Fibroblast of lung (primary cell): ENCODE results near the gene EDA. TPM values are rescaled to one million over a fixed set of nuclear protein-coding genes. Genes with fewer than 3 reads are reported as not detected.

Experiments
- DNase-seq, 2 donors: peaks; one replicate each; pipeline versions ENCODE4 v3.0.0 to v3.0.0-alpha.2; 2010; ENCODE audit warnings: low read depth in 2 of 2
- H2AFZ ChIP-seq: 2 replicates; pipeline ENCODE4 v1.5.1; 2012; ENCODE audit warnings: low read length, control low read depth, inconsistent platforms
- H3K27ac ChIP-seq: 2 replicates; pipeline ENCODE4 v1.5.1; 2011; ENCODE audit warnings: low read length, control low read depth; ENCODE audit not compliant: insufficient read depth
- H3K27me3 ChIP-seq: 2 replicates; pipeline ENCODE4 v1.5.1; 2011; ENCODE audit warnings: mild to moderate bottlenecking, low read length; ENCODE audit not compliant: control insufficient read depth, insufficient read depth
- H3K36me3 ChIP-seq: 2 replicates; pipeline ENCODE4 v1.5.1; 2011; ENCODE audit warnings: low read length; ENCODE audit not compliant: control insufficient read depth, insufficient read depth
- H3K4me1 ChIP-seq: 2 replicates; pipeline ENCODE4 v1.5.1; 2011; ENCODE audit warnings: low read length; ENCODE audit not compliant: control insufficient read depth, insufficient read depth; ENCODE audit errors: extremely low read depth
- H3K4me2 ChIP-seq: 2 replicates; pipeline ENCODE4 v1.5.1; 2011; ENCODE audit warnings: low read length, control low read depth; ENCODE audit not compliant: insufficient read depth; ENCODE audit errors: extremely low read depth
- H3K4me3 ChIP-seq, 4 experiments: fragments of 200-600 bp in 1 of 4; sonication (generic) in 1 of 4; replicated peaks in 1 of 4; 2 replicates each; pipeline ENCODE4 v1.5.1; 2011 to 2016; ENCODE audit warnings: low read length in 4 of 4, low read depth in 3 of 4, mild to moderate bottlenecking in 3 of 4, control low read depth in 2 of 4, inconsistent platforms in 1 of 4, mixed read lengths in 1 of 4; ENCODE audit not compliant: insufficient read depth in 1 of 4; ENCODE audit errors: control extremely low read depth in 1 of 4
- H3K79me2 ChIP-seq: 2 replicates; pipeline ENCODE4 v1.5.1; 2012; ENCODE audit warnings: mild to moderate bottlenecking, low read length, inconsistent platforms; ENCODE audit not compliant: control insufficient read depth, insufficient read depth
- H3K9ac ChIP-seq: 2 replicates; pipeline ENCODE4 v1.5.1; 2011; ENCODE audit warnings: mild to moderate bottlenecking, low read length, control low read depth; ENCODE audit not compliant: insufficient read depth
- H3K9me3 ChIP-seq: 2 replicates; pipeline ENCODE4 v1.5.1; 2012; ENCODE audit warnings: low read depth, low read length; ENCODE audit not compliant: control insufficient read depth, insufficient read depth
- H4K20me1 ChIP-seq: 2 replicates; pipeline ENCODE4 v1.5.1; 2011; ENCODE audit warnings: low read length; ENCODE audit not compliant: control insufficient read depth, insufficient read depth; ENCODE audit errors: extremely low read depth
- EZH2 ChIP-seq: IDR thresholded peaks from 2 replicates; pipeline ENCODE4 v1.5.1; 2012; ENCODE audit warnings: low read length, control low read depth, mild to moderate bottlenecking; ENCODE audit errors: missing control alignments
- polyA plus RNA-seq, 2 donors: library from polyadenylated mRNA; depleted of rRNA in 1 of 2; stranded (reverse) in 1 of 2; unstranded in 1 of 2; fragments of >200 nt; gene quantifications; 2 replicates each; pipeline ENCODE4 v1.2.1, GENCODE V29; 2011 to 2012; ENCODE audit warnings: missing spikeins in 1 of 2
- total RNA-seq: library from RNA; depleted of rRNA; stranded (reverse); fragments of >200 nt; gene quantifications from 2 replicates; pipeline ENCODE4 v1.2.1, GENCODE V29; 2014
- TF ChIP-seq, protein P1 (sequence below), 2 donors: IDR thresholded peaks in 1 of 2; conservative IDR thresholded peaks in 1 of 2; 1 replicate in 1 of 2; 2 replicates in 1 of 2; pipeline ENCODE4 v1.5.1; 2011 to 2012; ENCODE audit warnings: low read length in 2 of 2, control low read depth in 1 of 2, inconsistent platforms in 1 of 2, low read depth in 1 of 2, mild to moderate bottlenecking in 1 of 2

Gene EDA
- total and polyA plus RNA-seq, 2 donors (not counting 1 experiment from before 2014, with no cell fraction given) = 0.17 to 0.20 TPM

DNA sequence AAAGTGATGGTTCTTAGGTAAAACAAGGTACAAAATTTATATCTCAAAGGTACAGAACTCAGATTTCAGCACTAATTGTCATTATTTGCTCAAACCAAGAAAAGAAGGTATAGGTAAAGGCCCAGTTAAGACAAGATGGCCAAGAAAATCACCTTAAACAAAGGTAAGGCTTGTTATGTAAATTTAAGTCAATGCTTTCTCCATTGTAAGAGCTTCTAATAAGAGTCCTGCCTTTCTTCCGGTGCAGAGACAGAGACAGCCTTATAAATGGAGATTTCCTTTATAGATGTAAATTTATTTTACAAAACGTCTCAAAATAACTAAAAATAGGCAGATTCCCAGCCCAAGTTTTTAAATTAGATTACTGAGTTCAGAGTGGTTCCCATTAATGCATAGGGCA lies 89.9 kb downstream of the EDA start:
- H4K20me1 ChIP-seq = no peaks in the 10 kb centered on the region
- H3K4me2 ChIP-seq = no peak overlapping the region
- TF ChIP-seq EZH2 = no peak
- TF ChIP-seq, protein P1, sequence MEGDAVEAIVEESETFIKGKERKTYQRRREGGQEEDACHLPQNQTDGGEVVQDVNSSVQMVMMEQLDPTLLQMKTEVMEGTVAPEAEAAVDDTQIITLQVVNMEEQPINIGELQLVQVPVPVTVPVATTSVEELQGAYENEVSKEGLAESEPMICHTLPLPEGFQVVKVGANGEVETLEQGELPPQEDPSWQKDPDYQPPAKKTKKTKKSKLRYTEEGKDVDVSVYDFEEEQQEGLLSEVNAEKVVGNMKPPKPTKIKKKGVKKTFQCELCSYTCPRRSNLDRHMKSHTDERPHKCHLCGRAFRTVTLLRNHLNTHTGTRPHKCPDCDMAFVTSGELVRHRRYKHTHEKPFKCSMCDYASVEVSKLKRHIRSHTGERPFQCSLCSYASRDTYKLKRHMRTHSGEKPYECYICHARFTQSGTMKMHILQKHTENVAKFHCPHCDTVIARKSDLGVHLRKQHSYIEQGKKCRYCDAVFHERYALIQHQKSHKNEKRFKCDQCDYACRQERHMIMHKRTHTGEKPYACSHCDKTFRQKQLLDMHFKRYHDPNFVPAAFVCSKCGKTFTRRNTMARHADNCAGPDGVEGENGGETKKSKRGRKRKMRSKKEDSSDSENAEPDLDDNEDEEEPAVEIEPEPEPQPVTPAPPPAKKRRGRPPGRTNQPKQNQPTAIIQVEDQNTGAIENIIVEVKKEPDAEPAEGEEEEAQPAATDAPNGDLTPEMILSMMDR (conservative IDR thresholded peaks at IDR 0.05 in 1 of 2, IDR thresholded peaks at IDR 0.05 in 1 of 2; ENCODE audit: low read depth in 1 of 2, low read length in 2 of 2) = no peak

DNA sequence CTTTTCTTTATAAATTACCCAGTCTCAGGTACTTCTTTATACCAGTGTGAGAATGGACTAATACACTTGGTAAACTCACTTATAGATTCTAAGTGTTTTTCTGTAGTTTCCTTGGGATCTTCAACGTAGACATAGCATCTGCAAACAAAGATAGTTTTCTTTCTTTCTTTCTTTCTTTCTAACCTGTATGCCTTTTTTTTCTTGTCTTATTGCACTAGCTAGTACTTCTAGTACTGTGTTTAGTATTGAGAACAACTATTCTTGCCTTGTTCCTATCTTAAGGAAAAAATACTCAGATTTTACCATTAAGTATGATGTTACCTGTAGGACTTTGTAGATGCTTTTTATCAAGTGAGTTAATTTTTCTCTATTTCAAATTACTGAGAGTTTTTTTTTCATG lies 102.2 kb downstream of the EDA start:
- no peaks in the 10 kb centered on the region for H3K4me1 ChIP-seq
- no peak for DNase-seq
- H4K20me1 ChIP-seq = no peaks in the 10 kb centered on the region

More for the DNA sequence above, 89.9 kb downstream of the EDA start:
- H3K9me3 ChIP-seq = no peaks in the 10 kb centered on the region
- H3K27ac ChIP-seq = no peak overlapping the region
- H3K36me3 ChIP-seq = no peaks in the 10 kb centered on the region
- DNase-seq = no peak
- no peaks in the 10 kb centered on the region for H3K4me1 ChIP-seq
- H3K9ac ChIP-seq = no peak overlapping the region
- no peak overlapping the region for H3K4me3 ChIP-seq
- no peak overlapping the region for H2AFZ ChIP-seq
- H3K27me3 ChIP-seq = no peaks in the 10 kb centered on the region
- H3K79me2 ChIP-seq = no peaks in the 10 kb centered on the region

DNA sequence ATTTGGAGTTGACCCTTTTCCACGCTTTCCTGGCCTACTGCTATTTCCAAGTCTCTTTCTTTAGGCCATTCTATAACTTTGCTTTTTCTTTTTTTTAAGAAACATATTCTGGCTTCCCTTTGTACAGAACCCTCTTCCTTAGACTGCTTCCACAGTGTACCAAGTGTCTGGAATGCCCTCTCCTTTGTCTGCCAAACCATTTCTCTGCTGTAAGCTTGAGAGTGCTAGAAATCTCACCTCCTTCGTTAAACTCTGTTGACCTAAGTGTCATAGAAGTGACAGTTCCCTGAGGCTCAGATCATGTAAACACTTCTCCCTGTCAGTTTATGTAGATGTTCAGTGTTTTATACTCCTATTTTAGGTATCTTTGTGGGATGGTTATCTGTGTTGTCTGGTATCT lies 108.4 kb downstream of the EDA start:
- Histone ChIP-seq H3K9ac (no peak overlapping the region), H3K4me1 (no peaks in the 10 kb centered on the region), H3K27me3 (no peaks in the 10 kb centered on the region), H3K79me2 (no peaks in the 10 kb centered on the region), H3K9me3 (no peaks in the 10 kb centered on the region), H3K4me2 (no peak overlapping the region), H3K36me3 (no peaks in the 10 kb centered on the region), H3K4me3 (no peak overlapping the region), H4K20me1 (no peaks in the 10 kb centered on the region), H2AFZ (no peak overlapping the region), H3K27ac (no peak overlapping the region)
- TF ChIP-seq EZH2 = no peak
- TF ChIP-seq, protein P1 (conservative IDR thresholded peaks at IDR 0.05 in 1 of 2, IDR thresholded peaks at IDR 0.05 in 1 of 2; ENCODE audit: low read depth in 1 of 2, low read length in 2 of 2) = no peak
- no peak for DNase-seq

More for the DNA sequence above, 102.2 kb downstream of the EDA start:
- H3K9ac ChIP-seq = no peak overlapping the region
- H2AFZ ChIP-seq = no peak overlapping the region
- TF ChIP-seq, protein P1 (conservative IDR thresholded peaks at IDR 0.05 in 1 of 2, IDR thresholded peaks at IDR 0.05 in 1 of 2; ENCODE audit: low read depth in 1 of 2, low read length in 2 of 2) = no peak
- TF ChIP-seq EZH2 = no peak
- H3K9me3 ChIP-seq = no peaks in the 10 kb centered on the region
- H3K36me3 ChIP-seq = no peaks in the 10 kb centered on the region
- H3K27ac ChIP-seq = no peak overlapping the region
- H3K79me2 ChIP-seq = no peaks in the 10 kb centered on the region
- H3K27me3 ChIP-seq = no peaks in the 10 kb centered on the region
- H3K4me2 ChIP-seq = no peak overlapping the region
- H3K4me3 ChIP-seq = no peak overlapping the region
